ENCODE results near the gene RABAC1.

- TF ChIP-seq CTCF (IDR thresholded peaks at IDR 0.05) = no peak
- TF ChIP-seq POLR2A (IDR thresholded peaks at IDR 0.05) = no peak
Observed at GRCh38 chr19:41912899-41913537, 46.1 kb downstream of the RABAC1 start.
